HepG2 (cell line): ENCODE measurements around the gene L3MBTL3. TPM values are rescaled to one million over a fixed set of nuclear protein-coding genes. Genes with fewer than 3 reads are reported as not detected.

Source experiments
- ATAC-seq: fragments of 200-7000 bp; cut with Tn5 transposase; 3 replicates; pipeline ENCODE4 v1.9.1; 2020; ENCODE audit warnings: mild to moderate bottlenecking, moderate library complexity
- BruUV-seq: library from RNA; stranded (reverse); fragments of 400-500 nt; replicated peaks from 2 replicates; lab custom pipeline; 2021; lab: Mats Ljungman, UMichigan
- CTCF ChIA-PET: fragments of 300-600 bp; formaldehyde crosslinking; extraction: SDS; loops from one replicate; lab custom pipeline; 2021; ENCODE audit warnings: low total read pairs, inconsistent platforms, low intra/inter-chr PET ratio; lab: Yijun Ruan, JAX
- POLR2A ChIA-PET: fragments of 350-600 bp; sonication (Branson Sonifier 250); formaldehyde crosslinking; loops from one replicate; lab custom pipeline; 2020; ENCODE audit warnings: antibody characterized with exemption, inconsistent platforms; lab: Yijun Ruan, JAX
- DNase-seq: peaks from one replicate; pipeline ENCODE4 v3.0.0-alpha.2; 2015; ENCODE audit warnings: low spot score
- FAIRE-seq: peaks from 3 replicates; lab custom pipeline; 2011; peaks lifted over from hg19 to GRCh38; lab: Jason Lieb, UNC
- H2AFZ ChIP-seq: one replicate; pipeline ENCODE4 v1.6.1; 2011; ENCODE audit warnings: low read length, inconsistent platforms
- H3K27ac ChIP-seq: fragments of 300-600 bp; 3 replicates; pipeline ENCODE4 v1.8.0; 2011; ENCODE audit warnings: mixed run types, mild to moderate bottlenecking, mixed read lengths, low read length, inconsistent platforms; ENCODE audit not compliant: insufficient read depth; ENCODE audit errors: extremely low read length
- H3K27me3 ChIP-seq, 2 experiments: fragments of 200-600 bp in 1 of 2; 2 replicates in 1 of 2; 3 replicates in 1 of 2; pipeline versions ENCODE4 v1.6.0 to v1.8.0; 2011; ENCODE audit warnings: low read length in 2 of 2, mild to moderate bottlenecking in 2 of 2, moderate library complexity in 2 of 2, inconsistent platforms in 1 of 2; ENCODE audit not compliant: insufficient read depth in 2 of 2, control insufficient read depth in 1 of 2
- H3K36me3 ChIP-seq, 2 experiments: fragments of 200-600 bp in 1 of 2; replicated peaks in 1 of 2; 2 replicates in 1 of 2; 3 replicates in 1 of 2; pipeline versions ENCODE4 v1.5.1 to v1.8.0; 2011; ENCODE audit warnings: low read length in 2 of 2, inconsistent platforms in 1 of 2; ENCODE audit not compliant: insufficient read depth in 2 of 2, control insufficient read depth in 1 of 2
- H3K4me1 ChIP-seq: 2 replicates; pipeline ENCODE4 v1.5.1; 2012; ENCODE audit warnings: low read length, inconsistent platforms; ENCODE audit not compliant: insufficient read depth
- H3K4me2 ChIP-seq: 2 replicates; pipeline ENCODE4 v1.6.0; 2011; ENCODE audit warnings: low read depth, low read length, inconsistent platforms
- H3K4me3 ChIP-seq, 3 experiments: fragments of 200-600 bp in 1 of 3; sonication (generic), shearing (Covaris generic) in 1 of 3; replicated peaks in 1 of 3; 2 replicates each; pipeline ENCODE4 v1.5.1; 2011 to 2016; ENCODE audit warnings: low read length in 3 of 3, inconsistent platforms in 2 of 3, low read depth in 2 of 3, mild to moderate bottlenecking in 2 of 3, control low read depth in 1 of 3, mixed read lengths in 1 of 3; ENCODE audit not compliant: insufficient read depth in 1 of 3
- H3K79me2 ChIP-seq: one replicate; pipeline ENCODE4 v1.6.1; 2011; ENCODE audit warnings: low read length, inconsistent platforms; ENCODE audit not compliant: insufficient read depth
- H3K9ac ChIP-seq: 2 replicates; pipeline ENCODE4 v1.6.0; 2011; ENCODE audit warnings: mild to moderate bottlenecking, low read depth, low read length, inconsistent platforms; ENCODE audit not compliant: insufficient read depth
- H3K9me3 ChIP-seq: 2 replicates; pipeline ENCODE4 v1.5.1; 2012; ENCODE audit warnings: mild to moderate bottlenecking, low read length
- H4K20me1 ChIP-seq: 2 replicates; pipeline ENCODE4 v1.6.0; 2011; ENCODE audit warnings: inconsistent platforms, mild to moderate bottlenecking, low read length, moderate library complexity; ENCODE audit not compliant: insufficient read depth
- KDM3A ChIP-seq: IDR thresholded peaks from 2 replicates; pipeline ENCODE4 v1.6.1; 2018; ENCODE audit warnings: low read depth, missing compliant biosample characterization
- MTA1 ChIP-seq: sonication (generic); formaldehyde crosslinking; IDR thresholded peaks from 2 replicates; pipeline ENCODE4 v1.4.0; 2020; ENCODE audit warnings: missing genetic modification reagents, mild to moderate bottlenecking, borderline replicate concordance
- SIN3A ChIP-seq: IDR thresholded peaks from 2 replicates; pipeline ENCODE4 v1.6.1; 2011; ENCODE audit warnings: low read depth, mild to moderate bottlenecking, control low read depth, low read length, borderline replicate concordance
- TEAD2 ChIP-seq: sonication (generic); formaldehyde crosslinking; IDR thresholded peaks from 2 replicates; pipeline ENCODE4 v1.9.0; 2021; ENCODE audit warnings: missing genetic modification reagents
- ZNF10 ChIP-seq: sonication (generic); formaldehyde crosslinking; IDR thresholded peaks from 2 replicates; pipeline ENCODE4 v1.4.0; 2020; ENCODE audit warnings: mild to moderate bottlenecking, low read depth, missing genetic modification reagents, borderline replicate concordance
- ZNF224 ChIP-seq: sonication (generic); formaldehyde crosslinking; IDR thresholded peaks from 2 replicates; pipeline ENCODE4 v1.5.0; 2020; ENCODE audit warnings: mild to moderate bottlenecking, missing genetic modification reagents
- ZNF354B ChIP-seq: sonication (generic); formaldehyde crosslinking; IDR thresholded peaks from 2 replicates; pipeline ENCODE4 v1.8.0; 2022; ENCODE audit warnings: mild to moderate bottlenecking, missing genetic modification reagents
- WGBS: methylation state at CpG from one replicate; pipeline ENCODE4 v1.1.6; 2017; ENCODE audit warnings: low lambda C conversion rate; 5-methylcytosine and 5-hydroxymethylcytosine counted together
- in situ Hi-C: cut with HindIII; loops from 2 replicates; pipeline ENCODE4 v1.10.0; 2017; ENCODE audit warnings: low pct_unique_long_range_greater_than_20kb; ENCODE audit not compliant: extremely low pct_ligation_motif_present
- intact Hi-C: fragments of 100-400 bp; cut with micrococcal nuclease; formaldehyde crosslinking; loops from one replicate; pipeline ENCODE4 v1.10.0; 2022; ENCODE audit not compliant: unreplicated experiment
- polyA plus RNA-seq, 8 experiments: library from polyadenylated mRNA; depleted of rRNA in 3 of 8; stranded (reverse) in 7 of 8; unstranded in 1 of 8; fragments of >200 nt; fragmentation: Illumina TruSeq in 4 of 8; extraction: Trizol in 4 of 8; gene quantifications; 2 replicates each; pipeline versions ENCODE4 v1.2.1 to v1.2.3, GENCODE V29; 2011 to 2016; ENCODE audit warnings: low read depth in 4 of 8, missing spikeins in 1 of 8, mixed read lengths in 1 of 8; ENCODE audit not compliant: insufficient read depth in 1 of 8
- total RNA-seq, 5 experiments: library from RNA; depleted of rRNA; stranded (reverse); fragments of >200 nt; fragmentation: Illumina TruSeq; extraction: Trizol; gene quantifications; 2 replicates each; pipeline ENCODE4 v1.2.3, GENCODE V29; 2016; ENCODE audit warnings: low read depth in 1 of 5
- TF ChIP-seq, protein P1 (sequence below): IDR thresholded peaks from 2 replicates; pipeline ENCODE4 v1.6.1; 2016; ENCODE audit warnings: low read depth
- TF ChIP-seq, protein P2 (sequence below): sonication (generic); formaldehyde crosslinking; IDR thresholded peaks from 2 replicates; pipeline ENCODE4 v1.4.0; 2020; ENCODE audit warnings: mild to moderate bottlenecking, missing genetic modification reagents

Gene L3MBTL3
- total and polyA plus RNA-seq, 2 of the 13 experiments (the other 11 are each of a cell fraction or from before 2014, with no cell fraction given) = 1.5 to 2.5 TPM

DNA sequence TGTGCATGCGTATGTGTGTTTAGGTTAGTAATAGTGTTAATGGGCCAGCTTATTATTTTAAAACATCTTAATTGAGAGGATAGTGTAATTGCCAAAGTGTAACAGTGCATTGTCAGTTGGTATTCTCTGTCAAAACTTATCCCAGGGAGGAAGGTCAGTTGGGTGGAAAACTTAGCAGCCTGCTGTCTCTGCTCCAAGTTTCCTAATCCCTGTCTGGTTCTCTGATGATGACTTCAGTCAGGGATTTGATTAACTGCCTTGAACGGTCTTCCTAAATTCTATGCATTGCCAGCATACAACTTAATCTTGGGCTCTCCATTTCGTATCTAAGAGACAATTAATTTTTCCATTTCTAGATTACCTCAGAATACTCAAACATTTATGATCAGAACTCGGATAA lies 51.1 kb downstream of the L3MBTL3 start:
- ATAC-seq = no peak
- no peak overlapping the region for H3K4me2 ChIP-seq
- FAIRE-seq = no peak
- no peak for DNase-seq
- no peaks in the 10 kb centered on the region for H3K36me3 ChIP-seq
- no peak overlapping the region for H2AFZ ChIP-seq
- TF ChIP-seq, protein P1, sequence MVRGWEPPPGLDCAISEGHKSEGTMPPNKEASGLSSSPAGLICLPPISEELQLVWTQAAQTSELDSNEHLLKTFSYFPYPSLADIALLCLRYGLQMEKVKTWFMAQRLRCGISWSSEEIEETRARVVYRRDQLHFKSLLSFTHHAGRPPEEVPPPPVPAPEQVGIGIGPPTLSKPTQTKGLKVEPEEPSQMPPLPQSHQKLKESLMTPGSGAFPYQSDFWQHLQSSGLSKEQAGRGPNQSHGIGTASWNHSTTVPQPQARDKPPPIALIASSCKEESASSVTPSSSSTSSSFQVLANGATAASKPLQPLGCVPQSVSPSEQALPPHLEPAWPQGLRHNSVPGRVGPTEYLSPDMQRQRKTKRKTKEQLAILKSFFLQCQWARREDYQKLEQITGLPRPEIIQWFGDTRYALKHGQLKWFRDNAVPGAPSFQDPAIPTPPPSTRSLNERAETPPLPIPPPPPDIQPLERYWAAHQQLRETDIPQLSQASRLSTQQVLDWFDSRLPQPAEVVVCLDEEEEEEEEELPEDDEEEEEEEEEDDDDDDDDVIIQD (CRISPR knock-in tag) = no peak
- TF ChIP-seq SIN3A (no peak), KDM3A (no peak)
- 50% methylated on average over 4 of the region's 4 CpGs for WGBS
- no peak overlapping the region for H3K27ac ChIP-seq
- in situ Hi-C loops = no loop called here
- no peak overlapping the region for H3K4me3 ChIP-seq
- CTCF ChIA-PET = no interaction called here
- POLR2A ChIA-PET = no interaction called here
- no peaks in the 10 kb centered on the region for H4K20me1 ChIP-seq
- intact Hi-C loops = no loop called here
- BruUV-seq = no TSS peak
- H3K4me1 ChIP-seq = no peaks in the 10 kb centered on the region
- H3K79me2 ChIP-seq = no peaks in the 10 kb centered on the region
- H3K27me3 ChIP-seq = no peaks in the 10 kb centered on the region
- no peaks in the 10 kb centered on the region for H3K9me3 ChIP-seq
- no peak overlapping the region for H3K9ac ChIP-seq

DNA sequence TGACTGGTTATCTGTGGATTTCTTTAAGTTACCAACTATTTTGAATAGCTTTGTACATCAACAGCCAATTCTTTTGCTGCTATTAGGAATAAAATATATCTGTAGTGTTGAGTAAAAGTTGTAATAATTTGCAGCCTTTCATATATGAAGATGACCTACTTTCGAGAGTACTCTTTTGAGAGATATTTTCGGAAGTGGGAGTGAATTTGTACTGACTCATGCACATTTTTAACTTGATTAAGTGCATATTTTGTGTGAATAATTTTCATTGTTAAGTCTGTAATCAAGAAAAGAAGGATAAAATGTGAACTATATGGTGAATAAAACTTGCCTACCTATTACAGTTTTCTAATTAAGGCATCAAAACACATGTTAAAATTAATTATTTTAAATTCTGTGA lies 51.9 kb downstream of the L3MBTL3 start:
- H3K4me2 ChIP-seq = no peak overlapping the region
- ATAC-seq (no peak), FAIRE-seq (no peak), DNase-seq (no peak)
- no peaks in the 10 kb centered on the region for H3K4me1 ChIP-seq
- no peaks in the 10 kb centered on the region for H3K9me3 ChIP-seq
- H3K4me3 ChIP-seq = no peak overlapping the region
- no peaks in the 10 kb centered on the region for H3K36me3 ChIP-seq
- in situ Hi-C loops = no loop called here
- H3K9ac ChIP-seq = no peak overlapping the region
- POLR2A ChIA-PET = no interaction called here
- no TSS peak for BruUV-seq
- no peaks in the 10 kb centered on the region for H4K20me1 ChIP-seq
- CTCF ChIA-PET = no interaction called here
- WGBS = 49% methylated on average over 2 of the region's 2 CpGs
- intact Hi-C loops = no loop called here
- no peaks in the 10 kb centered on the region for H3K79me2 ChIP-seq
- H3K27me3 ChIP-seq = no peaks in the 10 kb centered on the region
- H3K27ac ChIP-seq = no peak overlapping the region
- no peak overlapping the region for H2AFZ ChIP-seq
- TF ChIP-seq MTA1 (no peak), ZNF354B (no peak), ZNF224 (no peak), TEAD2 (CRISPR knock-in tag) (no peak), ZNF10 (CRISPR knock-in tag) (no peak)
- TF ChIP-seq, protein P2, sequence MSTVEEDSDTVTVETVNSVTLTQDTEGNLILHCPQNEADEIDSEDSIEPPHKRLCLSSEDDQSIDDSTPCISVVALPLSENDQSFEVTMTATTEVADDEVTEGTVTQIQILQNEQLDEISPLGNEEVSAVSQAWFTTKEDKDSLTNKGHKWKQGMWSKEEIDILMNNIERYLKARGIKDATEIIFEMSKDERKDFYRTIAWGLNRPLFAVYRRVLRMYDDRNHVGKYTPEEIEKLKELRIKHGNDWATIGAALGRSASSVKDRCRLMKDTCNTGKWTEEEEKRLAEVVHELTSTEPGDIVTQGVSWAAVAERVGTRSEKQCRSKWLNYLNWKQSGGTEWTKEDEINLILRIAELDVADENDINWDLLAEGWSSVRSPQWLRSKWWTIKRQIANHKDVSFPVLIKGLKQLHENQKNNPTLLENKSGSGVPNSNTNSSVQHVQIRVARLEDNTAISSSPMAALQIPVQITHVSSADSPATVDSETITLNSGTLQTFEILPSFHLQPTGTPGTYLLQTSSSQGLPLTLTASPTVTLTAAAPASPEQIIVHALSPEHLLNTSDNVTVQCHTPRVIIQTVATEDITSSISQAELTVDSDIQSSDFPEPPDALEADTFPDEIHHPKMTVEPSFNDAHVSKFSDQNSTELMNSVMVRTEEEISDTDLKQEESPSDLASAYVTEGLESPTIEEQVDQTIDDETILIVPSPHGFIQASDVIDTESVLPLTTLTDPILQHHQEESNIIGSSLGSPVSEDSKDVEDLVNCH (CRISPR knock-in tag) = no peak
